ENCODE data around the gene GNAI3. TPM values are rescaled to one million over a fixed set of nuclear protein-coding genes. Genes with fewer than 3 reads are reported as not detected.
"Not testable (repeated sequence)": the region's sequence is repeated elsewhere in the genome, so short reads cannot be mapped to it uniquely, and the experiment has no call there.

Gene GNAI3
- total RNA-seq, 2 donors from 2014 or later = 3.4 to 4.6 TPM

DNA sequence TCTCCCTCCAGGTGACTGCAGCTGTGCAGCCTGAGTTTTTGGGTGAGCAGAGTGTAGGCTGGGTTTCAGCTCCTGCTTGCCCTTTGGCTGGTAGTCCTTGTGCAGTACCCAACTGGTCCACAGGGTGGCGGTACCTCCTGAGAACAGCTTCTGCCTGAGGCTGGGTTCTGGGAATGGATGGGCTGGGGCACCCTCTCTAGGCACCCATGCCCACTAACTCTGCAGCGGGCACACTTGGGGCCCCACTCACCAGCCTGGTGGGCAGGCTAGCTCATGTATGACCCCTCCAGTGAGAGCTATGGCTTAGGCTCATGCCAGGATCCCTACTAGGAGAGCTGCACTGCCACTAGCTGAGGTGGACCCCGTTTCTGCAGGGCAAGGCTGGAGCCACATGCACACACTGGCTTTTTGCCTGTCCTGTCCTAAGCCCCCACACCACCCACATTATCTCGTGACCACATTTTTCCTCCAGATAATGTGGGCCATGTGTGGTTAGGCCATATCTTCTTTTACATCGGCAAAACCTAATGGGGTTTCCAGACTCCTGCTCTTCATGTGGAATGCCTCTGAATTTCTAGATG, 92.0 kb downstream of the GNAI3 start:
- intact Hi-C loops (cut with DNase I) = loop anchor here (5.0 to 10.0 kb wide), 3 partner anchors 132 to 344 kb away; partner anchors contain the start of gene AHCYL1 (in 2 of the 2)
- ATAC-seq = peak; percentile 68 to 70

GRCh38 chr1:109641078-109641740, 92.8 kb downstream of the GNAI3 start:
- intact Hi-C loops (cut with DNase I) = loop anchor here (5.0 to 10.0 kb wide), 3 partner anchors 131 to 344 kb away; partner anchors contain the start of gene AHCYL1 (in 2 of the 2)
- ATAC-seq = no peak
- DNase-seq = no peak

More for the DNA sequence above, 92.0 kb downstream of the GNAI3 start:
- peak; percentile 85 for DNase-seq

- ATAC-seq (no peak), DNase-seq (no peak)
- intact Hi-C loops (cut with DNase I) = loop anchor here (1.0 to 10.0 kb wide), 4 partner anchors 130 to 343 kb away; partner anchors contain the start of gene AHCYL1 (in 2 of the 2)
These were observed 93.4 kb downstream of the GNAI3 start for GRCh38 chr1:109641861-109642260.

GRCh38 chr1:109642626-109643025, 94.2 kb downstream of the GNAI3 start:
- intact Hi-C loops (cut with DNase I) = loop anchor here (1.0 to 10.0 kb wide), 4 partner anchors 130 to 342 kb away; partner anchors contain the start of gene AHCYL1 (in 2 of the 2)
- ATAC-seq = no peak
- no peak for DNase-seq

DNA sequence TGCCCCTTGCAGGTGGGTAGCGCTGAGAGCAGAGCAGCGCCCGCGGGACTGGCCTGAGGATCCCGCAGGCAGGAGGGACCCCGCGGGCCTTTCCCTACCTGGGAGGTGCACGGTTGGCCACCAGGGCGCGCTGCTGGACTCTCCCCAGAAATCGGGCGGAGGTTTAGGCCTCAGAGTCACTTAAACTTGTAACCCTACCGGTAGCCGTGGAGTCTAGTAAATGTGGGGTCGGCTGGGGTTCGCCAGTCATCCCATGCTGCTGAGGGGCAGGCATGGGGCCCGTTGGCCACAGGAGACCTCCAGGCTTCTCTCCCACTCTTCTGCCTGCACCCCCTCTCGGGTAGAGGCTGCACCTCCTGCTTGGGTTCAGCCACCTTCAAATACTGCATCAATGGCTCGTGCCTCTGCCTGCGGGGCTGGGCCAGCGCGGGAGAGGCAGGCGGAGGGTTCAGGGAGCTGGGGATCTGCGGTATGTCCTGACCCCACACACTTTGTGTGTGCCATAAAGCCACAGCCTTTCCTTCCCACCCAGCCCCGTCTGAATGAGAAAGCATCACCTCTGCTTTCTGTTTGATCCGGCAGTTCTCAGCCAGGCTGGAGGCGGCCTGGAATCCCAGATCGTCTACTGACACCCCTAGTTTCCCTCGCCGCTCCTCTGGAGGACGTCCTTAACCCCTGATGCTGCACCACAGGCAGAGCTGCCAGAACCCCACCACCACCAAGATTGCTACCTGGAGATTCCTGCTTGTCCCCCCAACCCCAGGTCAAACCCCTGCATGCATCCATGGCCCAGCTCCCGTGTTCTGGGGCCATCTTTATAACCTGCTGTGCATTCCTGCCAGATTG, 95.2 kb downstream of the GNAI3 start:
- DNase-seq (peak; percentile 84), ATAC-seq (peak; percentile 89 to 92)
- intact Hi-C loops (cut with DNase I) = loop anchor here (5.0 to 10.0 kb wide), 3 partner anchors 129 to 341 kb away; partner anchors contain the start of gene AHCYL1 (in 2 of the 2)

- DNase-seq = no peak
- ATAC-seq = no peak
- intact Hi-C loops (cut with DNase I) = loop anchor here (5.0 to 10.0 kb wide), 3 partner anchors 128 to 340 kb away; partner anchors contain the start of gene AHCYL1 (in 2 of the 2)
These were observed 96.3 kb downstream of the GNAI3 start for GRCh38 chr1:109644670-109645069.

- intact Hi-C loops (cut with DNase I) = loop anchor here in 1 of 2 donors (10.0 kb wide), 1 partner anchor 335 kb away; the partner anchor contains the start of gene AHCYL1
- ATAC-seq = peak; percentile 14 to 47
- DNase-seq = no peak
These were observed 101.1 kb downstream of the GNAI3 start for GRCh38 chr1:109649491-109649914.

- no peak for ATAC-seq
- intact Hi-C loops (cut with DNase I) = no loop called here
- no peak for DNase-seq
These were observed 102.2 kb downstream of the GNAI3 start for GRCh38 chr1:109650609-109651008.

GRCh38 chr1:109652402-109652801, 104.0 kb downstream of the GNAI3 start:
- ATAC-seq (no peak), DNase-seq (no peak)
- intact Hi-C loops (cut with DNase I) = no loop called here

GRCh38 chr1:109653306-109653705, 104.9 kb downstream of the GNAI3 start:
- DNase-seq = no peak
- intact Hi-C loops (cut with DNase I) = no loop called here
- ATAC-seq = no peak

- ATAC-seq (no peak), DNase-seq (no peak)
- intact Hi-C loops (cut with DNase I) = no loop called here
These were observed 106.1 kb downstream of the GNAI3 start for GRCh38 chr1:109654519-109654918.

DNA sequence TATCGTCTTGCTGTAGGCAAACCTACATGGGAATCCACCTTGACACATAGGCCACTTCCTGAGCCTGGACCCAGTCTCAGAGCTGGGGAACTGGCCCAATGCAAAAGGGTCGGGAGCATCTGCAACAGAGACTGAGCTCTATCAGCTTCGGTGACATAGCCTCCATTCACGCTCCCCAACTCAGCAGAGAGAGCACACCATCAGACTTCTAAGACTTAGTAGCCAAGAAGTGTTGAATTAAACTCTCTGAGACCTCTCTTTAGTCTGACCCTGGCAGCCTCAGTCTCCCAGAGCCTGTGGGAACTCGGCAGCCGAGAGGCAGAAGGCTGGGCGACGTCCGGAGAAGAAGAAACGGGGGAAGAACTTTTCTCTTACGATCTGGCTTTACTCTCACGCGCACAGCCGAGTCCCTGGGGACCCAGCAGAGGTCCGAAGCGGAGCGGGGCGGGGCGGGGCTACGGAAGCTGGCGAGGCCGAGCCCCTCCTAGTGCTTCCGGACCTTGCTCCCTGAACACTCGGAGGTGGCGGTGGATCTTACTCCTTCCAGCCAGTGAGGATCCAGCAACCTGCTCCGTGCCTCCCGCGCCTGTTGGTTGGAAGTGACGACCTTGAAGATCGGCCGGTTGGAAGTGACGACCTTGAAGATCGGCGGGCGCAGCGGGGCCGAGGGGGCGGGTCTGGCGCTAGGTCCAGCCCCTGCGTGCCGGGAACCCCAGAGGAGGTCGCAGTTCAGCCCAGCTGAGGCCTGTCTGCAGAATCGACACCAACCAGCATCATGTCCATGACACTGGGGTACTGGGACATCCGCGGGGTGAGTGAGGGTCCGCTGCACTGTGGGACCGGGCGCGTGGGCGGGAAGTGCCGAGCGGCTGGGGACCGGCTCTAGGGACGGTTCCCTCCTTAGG, 107.5 kb downstream of the GNAI3 start, which contains the start of gene GSTM4:
Gene GSTM4 (plus strand): TSS at position 485 of the 905 bp plus-strand sequence. CDS start 291 bp downstream, at position 776.
- DNase-seq (peak; percentile 92), ATAC-seq (peak; percentile 95 to 97)
- intact Hi-C loops (cut with DNase I) = no loop called here

DNA sequence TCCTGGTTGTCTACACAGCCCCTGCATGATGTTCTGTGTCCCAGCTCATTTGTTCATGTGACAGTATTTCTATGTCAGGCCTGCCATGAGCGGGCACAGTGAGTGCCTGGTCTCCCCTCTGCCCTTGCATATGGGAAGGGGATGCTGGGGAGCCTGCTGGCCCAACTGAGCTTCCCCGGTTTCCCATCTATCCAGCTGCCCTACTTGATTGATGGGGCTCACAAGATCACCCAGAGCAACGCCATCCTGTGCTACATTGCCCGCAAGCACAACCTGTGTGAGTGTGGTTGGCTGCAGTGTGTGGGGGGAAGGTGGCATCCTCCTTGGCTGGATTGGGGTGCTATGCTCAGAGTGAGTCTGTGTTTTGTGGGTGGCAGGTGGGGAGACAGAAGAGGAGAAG, 109.0 kb downstream of the GNAI3 start:
- intact Hi-C loops (cut with DNase I) = no loop called here
- ATAC-seq = no peak
- no peak for DNase-seq

DNA sequence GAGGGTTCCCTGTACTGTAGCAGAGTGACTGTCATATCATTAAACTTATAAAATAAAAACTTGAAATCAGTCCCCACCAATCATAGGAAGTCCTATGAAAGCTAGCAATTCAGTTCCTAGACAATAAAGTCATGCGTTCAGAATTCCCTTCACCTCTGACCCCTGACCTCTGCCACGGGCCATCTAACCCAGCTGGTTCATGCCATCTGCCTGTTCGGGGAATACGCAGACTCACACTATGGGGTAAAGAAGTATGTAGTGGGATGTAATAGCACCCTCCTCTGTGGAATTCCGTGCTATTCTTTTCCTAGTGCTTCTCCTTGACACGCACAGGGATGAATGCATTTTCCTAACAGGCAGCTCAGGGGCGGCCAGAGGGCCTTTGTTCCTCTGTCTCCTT, 109.6 kb downstream of the GNAI3 start:
- DNase-seq = no peak
- intact Hi-C loops (cut with DNase I) = no loop called here
- ATAC-seq = no peak

- intact Hi-C loops (cut with DNase I) = no loop called here
- DNase-seq (no peak), ATAC-seq (no peak)
These were observed 110.2 kb downstream of the GNAI3 start for GRCh38 chr1:109658533-109659042.

GRCh38 chr1:109659145-109659544, 110.7 kb downstream of the GNAI3 start:
- intact Hi-C loops (cut with DNase I) = no loop called here
- DNase-seq = no peak
- no peak for ATAC-seq

DNA sequence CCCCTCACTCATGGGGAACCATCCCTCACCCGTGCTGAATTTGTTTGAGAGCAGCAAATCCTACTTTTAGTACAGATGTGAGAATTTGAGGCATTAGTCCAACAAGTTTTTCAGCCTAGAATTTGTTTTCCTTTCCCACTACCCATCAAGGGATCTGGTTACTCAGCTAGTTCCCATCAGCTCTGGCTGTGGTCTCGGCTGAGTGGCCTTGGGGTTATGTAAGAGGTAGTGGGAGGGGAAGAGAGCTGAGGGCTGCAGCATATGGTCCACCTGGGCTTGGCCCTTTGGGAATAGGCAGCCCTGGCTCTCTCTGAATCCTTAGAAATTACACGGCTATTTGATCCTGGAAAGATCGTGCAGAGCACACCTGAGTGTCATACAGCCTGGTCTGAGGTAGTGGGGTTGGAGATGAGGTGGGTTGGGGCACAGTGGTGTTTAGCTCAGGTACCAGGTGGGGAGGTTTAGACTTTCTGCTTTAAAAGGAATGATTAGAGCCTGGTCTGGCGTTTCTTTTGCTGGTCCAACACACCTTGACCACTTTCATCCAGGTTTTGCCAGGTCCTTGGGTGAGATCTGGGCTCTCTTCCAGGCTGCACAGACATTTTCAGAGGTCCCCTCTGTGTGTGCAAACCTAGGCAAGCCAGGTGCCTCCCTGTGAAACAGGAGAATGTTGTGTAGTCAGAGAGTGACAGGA, 111.7 kb downstream of the GNAI3 start:
- intact Hi-C loops (cut with DNase I) = no loop called here
- DNase-seq (no peak), ATAC-seq (no peak)

DNA sequence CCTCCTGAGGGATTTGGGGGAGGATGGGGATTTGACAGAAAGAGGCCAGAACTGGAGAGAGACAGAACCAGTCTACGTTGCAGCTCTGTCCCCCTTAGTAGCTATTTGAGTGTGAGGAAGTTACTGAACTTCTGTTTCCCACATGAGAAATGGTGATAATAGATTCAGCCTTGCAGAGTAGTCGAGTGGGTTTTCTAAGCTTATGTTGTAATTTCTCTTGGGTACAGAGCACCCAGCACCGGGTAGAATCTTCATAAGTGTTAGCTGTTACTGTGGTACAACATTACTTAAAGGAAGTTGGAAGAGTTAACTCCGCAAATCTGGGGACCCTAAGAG, 112.2 kb downstream of the GNAI3 start:
- ATAC-seq; intact Hi-C loops (cut with DNase I); DNase-seq: not testable (repeated sequence)
